ENCODE measurements around the gene NEURL1B.
A peak's percentile ranks its signal among the peaks of the same experiment; 100 is the strongest.

Gene NEURL1B

GRCh38 chr5:172646716-172647285 lies 5.7 kb downstream of the NEURL1B start:
- H3K36me3 ChIP-seq (ENCODE audit: control insufficient read depth in 2 of 2, insufficient read depth in 1 of 2, low read length in 2 of 2), result no peaks in the 10 kb centered on the region
- H3K9me3 ChIP-seq (ENCODE audit: control insufficient read depth, insufficient read depth, low read depth, low read length), result no peaks in the 10 kb centered on the region
- no peak overlapping the region for H3K4me3 ChIP-seq (ENCODE audit: low read depth, low read length)
- no peak overlapping the region for H3K27ac ChIP-seq (ENCODE audit: extremely low read depth, low read depth, low read length)
- POLR2A ChIA-PET, result interaction anchor here (0.7 to 2.0 kb wide), 3 partner anchors 13 to 1096 kb away, joined by 7 to 11 read pairs (median 7); partner anchors contain the start of gene DUSP1
- H3K4me1 ChIP-seq (ENCODE audit: control insufficient read depth, insufficient read depth, low read length), result peaks cover 7% of the 10 kb centered on the region
- CTCF ChIA-PET, result interaction anchor here (0.6 to 2.5 kb wide), 8 partner anchors 13 to 1945 kb away, joined by 3 to 12 read pairs (median 4); no protein-coding TSS in a partner anchor
- TF ChIP-seq ZNF521 (tag by site-specific recombination; IDR thresholded peaks at IDR 0.05), result no peak
- TF ChIP-seq ZNF449 (tag by site-specific recombination; IDR thresholded peaks at IDR 0.05), result peak; percentile 35; the same call in 1 of the 2 replicates
- no peak for TF ChIP-seq ZNF155 (tag by site-specific recombination; IDR thresholded peaks at IDR 0.05)
- TF ChIP-seq ZIC2 (tag by site-specific recombination; IDR thresholded peaks at IDR 0.05), result peak; percentile 86
- TF ChIP-seq ZBTB7A (tag by site-specific recombination; IDR thresholded peaks at IDR 0.05; ENCODE audit: low read depth), result no peak
- no peak for TF ChIP-seq ZNF280C (tag by site-specific recombination; IDR thresholded peaks at IDR 0.05)
- TF ChIP-seq ZNF692 (tag by site-specific recombination; IDR thresholded peaks at IDR 0.05), result no peak
- TF ChIP-seq BCL11B (tag by site-specific recombination; IDR thresholded peaks at IDR 0.05; ENCODE audit: low read depth), result no peak
- TF ChIP-seq ZNF658 (tag by site-specific recombination; IDR thresholded peaks at IDR 0.05), result no peak
- TF ChIP-seq ZNF391 (tag by site-specific recombination; IDR thresholded peaks at IDR 0.05; ENCODE audit: borderline replicate concordance, low read depth), result no peak
- no peak for TF ChIP-seq TCF7L2 (IDR thresholded peaks at IDR 0.05; ENCODE audit: borderline replicate concordance, low read depth, low read length)
- peak; percentile 26; the same call in 1 of the 2 replicates for TF ChIP-seq ZNF600 (tag by site-specific recombination; IDR thresholded peaks at IDR 0.05)
- no peak for TF ChIP-seq ZNF664 (tag by site-specific recombination; IDR thresholded peaks at IDR 0.05)
- no peak for TF ChIP-seq ZNF585B (tag by site-specific recombination; IDR thresholded peaks at IDR 0.05)
- no peak for TF ChIP-seq ZSCAN4 (tag by site-specific recombination; IDR thresholded peaks at IDR 0.05)
- TF ChIP-seq ZNF416 (tag by site-specific recombination; IDR thresholded peaks at IDR 0.05), result no peak
- TF ChIP-seq ZNF639 (tag by site-specific recombination; IDR thresholded peaks at IDR 0.05), result no peak
- TF ChIP-seq HIC1 (tag by site-specific recombination; IDR thresholded peaks at IDR 0.05), result no peak
- TF ChIP-seq ZNF654 (tag by site-specific recombination; IDR thresholded peaks at IDR 0.05; ENCODE audit: low read depth), result no peak
- TF ChIP-seq ZNF610 (tag by site-specific recombination; IDR thresholded peaks at IDR 0.05; ENCODE audit: borderline replicate concordance), result no peak
- no peak for TF ChIP-seq ZNF37A (tag by site-specific recombination; IDR thresholded peaks at IDR 0.05)
- TF ChIP-seq ZFHX2 (tag by site-specific recombination; conservative IDR thresholded peaks at IDR 0.05), result peak; percentile 54
- no peak for TF ChIP-seq ZNF792 (tag by site-specific recombination; IDR thresholded peaks at IDR 0.05)
- TF ChIP-seq ZNF404 (tag by site-specific recombination; IDR thresholded peaks at IDR 0.05), result no peak
- TF ChIP-seq HOXA7 (CRISPR knock-in tag; IDR thresholded peaks at IDR 0.05; ENCODE audit: borderline replicate concordance), result no peak
- no peak; the same call in 1 of the 2 replicates for TF ChIP-seq GLIS1 (tag by site-specific recombination; IDR thresholded peaks at IDR 0.05)
- no peak for TF ChIP-seq ZNF19 (tag by site-specific recombination; IDR thresholded peaks at IDR 0.05; ENCODE audit: low read depth)
- TF ChIP-seq ZNF776 (tag by site-specific recombination; IDR thresholded peaks at IDR 0.05; ENCODE audit: borderline replicate concordance), result no peak
- no peak for TF ChIP-seq ZFP69B (tag by site-specific recombination; IDR thresholded peaks at IDR 0.05)
